VCaP (cell line): Measurements from ENCODE around the gene CKM.

Experiments
- H3K27ac ChIP-seq: fragments of 450-650 bp; 2 replicates; pipeline ENCODE4 v1.5.1; 2017
- CTCF ChIP-seq: fragments of 450-650 bp; conservative IDR thresholded peaks from 2 replicates; pipeline ENCODE4 v1.5.1; 2017; ENCODE audit warnings: mild to moderate bottlenecking, moderate library complexity

CKM gene

GRCh38 chr19:45361608-45362007 lies 38.9 kb upstream of the CKM start:
- H3K27ac ChIP-seq, result no peak overlapping the region
- TF ChIP-seq CTCF, result no peak

- H3K27ac ChIP-seq, result no peak overlapping the region
- no peak for TF ChIP-seq CTCF
Observed at GRCh38 chr19:45358213-45358792, 35.6 kb upstream of the CKM start.

GRCh38 chr19:45357445-45357783 lies 34.7 kb upstream of the CKM start:
- H3K27ac ChIP-seq, result no peak overlapping the region
- no peak for TF ChIP-seq CTCF

GRCh38 chr19:45356760-45357444 lies 34.2 kb upstream of the CKM start:
- H3K27ac ChIP-seq, result no peak overlapping the region
- TF ChIP-seq CTCF, result no peak

- no peak for TF ChIP-seq CTCF
Observed at GRCh38 chr19:45355910-45356309, 33.2 kb upstream of the CKM start.

GRCh38 chr19:45355402-45355801 lies 32.7 kb upstream of the CKM start:
- no peak for TF ChIP-seq CTCF

More at GRCh38 chr19:45355910-45356309, 33.2 kb upstream of the CKM start:
- no peak overlapping the region for H3K27ac ChIP-seq

GRCh38 chr19:45354241-45354842 lies 31.7 kb upstream of the CKM start:
- no peak for TF ChIP-seq CTCF
- H3K27ac ChIP-seq, result no peak overlapping the region

More at GRCh38 chr19:45355402-45355801, 32.7 kb upstream of the CKM start:
- H3K27ac ChIP-seq, result no peak overlapping the region
